Aorta (tissue), 5 donors: ENCODE data around the gene BPTF. TPM values are rescaled to one million over a fixed set of nuclear protein-coding genes. Genes with fewer than 3 reads are reported as not detected.
"Not testable (repeated sequence)": the region's sequence is repeated elsewhere in the genome, so short reads cannot be mapped to it uniquely, and the experiment has no call there.

Source experiments
- ATAC-seq: fragments of 200-7000 bp; cut with Tn5 transposase; one replicate; pipeline ENCODE4 v1.9.1; 2022; ENCODE audit warnings: moderate library complexity; ENCODE audit not compliant: low FRiP score
- DNase-seq, 2 donors: peaks; one replicate each; pipeline ENCODE4 v3.0.0-alpha.2; 2020
- H3K27ac ChIP-seq, 2 donors: one replicate each; pipeline ENCODE4 v1.5.1; 2013; ENCODE audit warnings: low read length in 2 of 2, mild to moderate bottlenecking in 2 of 2, moderate library complexity in 2 of 2, control low read depth in 1 of 2, inconsistent platforms in 1 of 2, low read depth in 1 of 2
- H3K27me3 ChIP-seq, 2 donors: one replicate each; pipeline ENCODE4 v1.6.1; 2013; ENCODE audit warnings: control low read depth in 1 of 2, low read length in 1 of 2, mild to moderate bottlenecking in 1 of 2, moderate library complexity in 1 of 2; ENCODE audit not compliant: insufficient read depth in 2 of 2, control insufficient read depth in 1 of 2
- H3K36me3 ChIP-seq, 2 donors: one replicate each; pipeline ENCODE4 v1.6.1; 2013; ENCODE audit warnings: control low read depth in 1 of 2, low read length in 1 of 2, mild to moderate bottlenecking in 1 of 2; ENCODE audit not compliant: insufficient read depth in 2 of 2, control insufficient read depth in 1 of 2
- H3K4me1 ChIP-seq, 2 donors: one replicate each; pipeline ENCODE4 v1.6.1; 2013; ENCODE audit warnings: low read length in 2 of 2, control low read depth in 1 of 2, mild to moderate bottlenecking in 1 of 2, moderate library complexity in 1 of 2; ENCODE audit not compliant: insufficient read depth in 2 of 2, control insufficient read depth in 1 of 2
- H3K4me3 ChIP-seq, 2 donors: one replicate each; pipeline ENCODE4 v1.5.1; 2013; ENCODE audit warnings: low read length in 2 of 2, control low read depth in 1 of 2, mild to moderate bottlenecking in 1 of 2
- H3K9me3 ChIP-seq: one replicate; pipeline ENCODE4 v1.6.1; 2013; ENCODE audit warnings: mild to moderate bottlenecking, low read length; ENCODE audit not compliant: control insufficient read depth
- WGBS, 2 donors: extraction: QIAGEN DNeasy Blood & Tissue Kit; methylation state at CpG; one replicate each; pipeline ENCODE4 v1.1.7; 2013; 5-methylcytosine and 5-hydroxymethylcytosine counted together
- intact Hi-C, 2 donors: fragments of 100-400 bp; cut with DNase I; formaldehyde crosslinking; loops; one replicate each; pipeline versions ENCODE4 v1.14.2 to v1.15.0; 2022
- polyA plus RNA-seq, 2 donors: library from polyadenylated mRNA; stranded (reverse); fragments of 200-250 nt; gene quantifications; one replicate each; pipeline ENCODE4 v1.2.3, GENCODE V29; 2013
- total RNA-seq, 2 donors: library from RNA; stranded (reverse); fragmentation: NEBNext Ultra II Directional; extraction: Animal tissue kit (Norgen Biotek cat#: 25700); gene quantifications; one replicate each; pipeline ENCODE4 v1.2.1, GENCODE V29; 2021
- donor health status: healthy with polysubstance abuse.
- donor health status: Bipolar disorder and iron deficiency.
- donor health status: DM: no; HTN: no; CAD: no.
- donor health status: DM: no; HTN: no; CAD: no.
- donor health status: DM: yes; HTN: yes; CAD: no.

The BPTF gene
- total and polyA plus RNA-seq, 4 donors: 17.8 to 121 (median 54.2) TPM

GRCh38 chr17:67902511-67903231 is 77.4 kb downstream of the BPTF start:
- Histone ChIP-seq H3K4me1 (no peaks in the 10 kb centered on the region), H3K27ac (no peak overlapping the region), H3K27me3 (no peaks in the 10 kb centered on the region), H3K4me3 (no peak overlapping the region), H3K9me3 (no peaks in the 10 kb centered on the region), H3K36me3 (peaks cover 4% of the 10 kb centered on the region in 2 donors)
- ATAC-seq (no peak), DNase-seq (no peak)
- 76 to 77% methylated on average over 12 of the region's 12 CpGs for WGBS, 2 donors
- intact Hi-C loops: no loop called here

- H3K4me1 ChIP-seq, H3K9me3 ChIP-seq, DNase-seq, H3K27me3 ChIP-seq, ATAC-seq, H3K36me3 ChIP-seq, H3K4me3 ChIP-seq, intact Hi-C loops, H3K27ac ChIP-seq: not testable (repeated sequence)
- 66 to 73% methylated on average over 2 of the region's 2 CpGs for WGBS, 2 donors
Measured at GRCh38 chr17:67905298-67905697, 80.0 kb downstream of the BPTF start.

- H3K9me3 ChIP-seq, ATAC-seq: not testable (repeated sequence)
Measured at GRCh38 chr17:67910117-67910803, 85.0 kb downstream of the BPTF start.

GRCh38 chr17:67911059-67911782 is 85.9 kb downstream of the BPTF start:
- no peaks in the 10 kb centered on the region for H3K27me3 ChIP-seq
- 97 to 98% methylated on average over 10 of the region's 10 CpGs for WGBS, 2 donors
- no peak overlapping the region for H3K4me3 ChIP-seq
- H3K9me3 ChIP-seq: no peaks in the 10 kb centered on the region
- ATAC-seq (no peak), DNase-seq (no peak)
- no peaks in the 10 kb centered on the region for H3K4me1 ChIP-seq
- H3K36me3 ChIP-seq: peaks cover 4% of the 10 kb centered on the region in 2 donors
- H3K27ac ChIP-seq: no peak overlapping the region
- intact Hi-C loops: no loop called here

More at GRCh38 chr17:67910117-67910803, 85.0 kb downstream of the BPTF start:
- H3K27me3 ChIP-seq, intact Hi-C loops, H3K27ac ChIP-seq, H3K4me3 ChIP-seq, H3K4me1 ChIP-seq, H3K36me3 ChIP-seq, DNase-seq: not testable (repeated sequence)
- WGBS, 2 donors: 96% methylated on average over 7 of the region's 7 CpGs

GRCh38 chr17:67912088-67912487 is 86.8 kb downstream of the BPTF start:
- Histone ChIP-seq H3K4me3 (no peak overlapping the region), H3K9me3 (no peaks in the 10 kb centered on the region), H3K36me3 (peaks cover 4% of the 10 kb centered on the region in 2 donors), H3K27me3 (no peaks in the 10 kb centered on the region), H3K27ac (no peak overlapping the region), H3K4me1 (no peaks in the 10 kb centered on the region)
- DNase-seq: no peak
- ATAC-seq: no peak
- intact Hi-C loops: no loop called here
- 91 to 93% methylated on average over 4 of the region's 4 CpGs for WGBS, 2 donors

- Histone ChIP-seq H3K27me3 (no peaks in the 10 kb centered on the region), H3K9me3 (no peaks in the 10 kb centered on the region), H3K4me3 (no peak overlapping the region), H3K36me3 (peaks cover 4% of the 10 kb centered on the region in 2 donors), H3K4me1 (no peaks in the 10 kb centered on the region), H3K27ac (no peak overlapping the region)
- WGBS, 2 donors: 78 to 83% methylated on average over 7 of the region's 7 CpGs
- intact Hi-C loops: no loop called here
- ATAC-seq (no peak), DNase-seq (no peak)
Measured at GRCh38 chr17:67912656-67913055, 87.4 kb downstream of the BPTF start.

GRCh38 chr17:67920212-67920611 is 94.9 kb downstream of the BPTF start:
- WGBS, 2 donors: 78 to 80% methylated on average over 4 of the region's 4 CpGs
- intact Hi-C loops: no loop called here

GRCh38 chr17:67922503-67922902 is 97.2 kb downstream of the BPTF start:
- intact Hi-C loops: no loop called here
- no peaks in the 10 kb centered on the region for H3K4me1 ChIP-seq
- no peaks in the 10 kb centered on the region for H3K9me3 ChIP-seq
- H3K27ac ChIP-seq: no peak overlapping the region
- H3K27me3 ChIP-seq: no peaks in the 10 kb centered on the region
- 21 to 24% methylated on average over 5 of the region's 5 CpGs for WGBS, 2 donors
- peaks cover 0 to 3% of the 10 kb centered on the region in 2 donors for H3K36me3 ChIP-seq
- DNase-seq: no peak
- ATAC-seq: no peak
- no peak overlapping the region for H3K4me3 ChIP-seq

More at GRCh38 chr17:67920212-67920611, 94.9 kb downstream of the BPTF start:
- H3K4me3 ChIP-seq: no peak overlapping the region
- H3K9me3 ChIP-seq: no peaks in the 10 kb centered on the region
- H3K36me3 ChIP-seq: peaks cover 0 to 2% of the 10 kb centered on the region in 2 donors
- DNase-seq (no peak), ATAC-seq (no peak)
- no peak overlapping the region for H3K27ac ChIP-seq
- no peaks in the 10 kb centered on the region for H3K4me1 ChIP-seq
- H3K27me3 ChIP-seq: no peaks in the 10 kb centered on the region
